COLO668 (cell line): Measurements from ENCODE around the gene PPP2R5B.
"Not testable (repeated sequence)": the region's sequence is repeated elsewhere in the genome, so short reads cannot be mapped to it uniquely, and the experiment has no call there.

Experiments used
- DNase-seq: peaks from one replicate; lab custom pipeline; 2025; ENCODE audit not compliant: unreplicated experiment; lab: John Stamatoyannopoulos, UW

The PPP2R5B gene

DNA sequence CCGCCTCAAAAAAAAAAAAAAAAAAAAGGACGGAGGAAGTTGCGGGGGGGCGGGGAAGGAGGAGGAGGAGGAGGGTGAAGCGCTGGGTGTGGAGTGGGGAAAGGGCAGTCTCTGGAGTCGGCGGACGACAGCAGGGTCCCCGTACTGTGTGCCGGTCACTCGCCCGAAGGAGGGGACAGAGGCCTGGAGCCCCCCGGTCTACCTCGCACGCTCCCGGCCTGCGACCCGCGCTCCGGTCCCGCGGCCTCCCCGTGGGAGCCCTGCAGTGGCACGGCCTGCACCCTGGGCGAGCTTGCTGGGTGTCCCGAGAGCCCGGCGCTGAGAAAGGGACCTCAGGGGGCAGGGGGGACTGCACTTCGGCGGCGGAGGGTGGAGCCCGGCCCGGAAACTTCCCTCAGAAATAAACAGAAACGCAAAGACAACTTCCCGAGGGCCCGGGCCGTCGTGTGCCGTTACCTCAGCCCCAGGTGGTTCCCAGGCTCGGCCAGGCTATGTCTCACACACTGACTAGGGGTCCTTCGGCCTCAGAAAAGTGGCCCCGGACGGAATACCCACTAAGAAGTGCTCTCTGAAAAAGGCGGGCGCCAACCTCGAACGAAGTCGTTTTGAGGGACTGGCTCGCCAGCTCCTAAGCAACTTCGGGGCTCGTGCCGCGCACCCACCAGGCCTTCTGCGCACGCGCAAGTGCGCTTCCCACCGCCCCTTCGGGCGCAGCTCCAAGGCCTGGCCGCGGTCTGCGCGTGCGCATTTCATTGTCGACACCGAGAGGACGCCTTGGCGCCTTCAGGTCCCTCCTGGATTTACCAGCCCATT is 47.1 kb downstream of the PPP2R5B start, which contains the start of gene MAJIN:
TSS of gene MAJIN (minus strand) at position 688 of the 813 bp plus-strand sequence. CDS start 12,703 bp downstream, outside the sequence.
- peak; percentile 93 for DNase-seq

- DNase-seq = no peak
These were observed 49.6 kb downstream of the PPP2R5B start for GRCh38 chr11:64974124-64974523.

DNA sequence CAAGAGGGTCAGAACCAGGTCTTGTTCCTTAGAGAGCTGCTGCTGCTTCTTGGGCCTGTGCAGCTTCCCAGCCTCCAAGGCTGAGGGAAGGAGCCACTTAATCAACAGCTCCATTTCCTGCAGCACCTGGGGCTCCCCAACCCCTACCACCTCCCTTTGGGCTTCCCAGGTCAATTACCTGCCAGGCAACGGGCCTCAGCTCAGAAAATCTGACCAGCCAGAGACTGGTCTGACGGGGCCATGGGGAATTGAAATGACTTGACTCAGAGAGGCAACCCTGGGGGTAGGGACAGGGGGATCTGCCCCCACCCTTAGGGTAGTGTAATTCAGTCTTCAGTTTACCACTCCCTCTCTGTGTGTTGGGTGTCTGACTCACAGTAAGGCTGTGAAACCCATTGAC is 52.2 kb downstream of the PPP2R5B start:
- no peak for DNase-seq

GRCh38 chr11:64983339-64983738 is 58.9 kb downstream of the PPP2R5B start:
- not testable (repeated sequence) for DNase-seq
